LNCAP (cell line): ENCODE measurements around the gene LRRC75B.

Experiments
- TF ChIP-seq, protein P1 (sequence below): fragments of 450-650 bp; IDR thresholded peaks from 2 replicates; pipeline ENCODE4 v1.5.1; 2017; ENCODE audit warnings: mild to moderate bottlenecking

The LRRC75B gene

DNA sequence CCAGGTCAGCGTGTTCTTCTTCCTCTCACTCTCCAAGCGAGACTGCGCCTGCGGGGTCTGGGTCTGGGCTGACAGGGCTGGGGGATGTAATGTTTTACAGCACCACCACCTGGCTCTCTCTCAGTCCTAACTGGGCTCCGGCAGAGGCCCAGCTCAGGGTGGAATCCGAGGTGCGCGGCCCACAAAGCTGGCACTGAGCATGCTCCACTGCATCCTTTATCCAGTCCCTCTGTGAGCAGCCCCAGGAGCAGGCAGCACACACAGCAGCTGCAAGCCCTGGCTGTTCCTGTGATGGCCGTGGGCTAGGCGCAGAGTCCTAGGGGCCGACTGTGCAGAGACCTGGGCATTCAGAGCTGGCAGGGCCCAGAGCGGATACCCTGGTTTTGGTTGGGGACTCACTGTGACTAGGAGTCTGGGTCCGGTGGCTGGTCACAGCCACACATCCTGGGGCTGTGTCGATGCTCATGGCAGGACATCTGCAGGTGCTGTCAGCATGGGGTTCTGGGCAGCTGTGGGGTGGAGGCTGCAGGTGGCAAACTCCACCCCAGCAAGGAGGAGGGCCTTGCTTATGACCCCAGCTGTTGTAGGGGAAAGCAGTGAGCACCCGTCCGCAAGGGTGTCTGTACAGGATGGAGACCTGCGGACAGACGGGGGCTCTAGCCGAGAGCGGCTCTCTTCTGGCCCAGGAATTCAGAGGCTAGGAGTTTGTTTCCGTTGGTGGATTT, 4.0 kb downstream of the LRRC75B start:
- TF ChIP-seq, protein P1, sequence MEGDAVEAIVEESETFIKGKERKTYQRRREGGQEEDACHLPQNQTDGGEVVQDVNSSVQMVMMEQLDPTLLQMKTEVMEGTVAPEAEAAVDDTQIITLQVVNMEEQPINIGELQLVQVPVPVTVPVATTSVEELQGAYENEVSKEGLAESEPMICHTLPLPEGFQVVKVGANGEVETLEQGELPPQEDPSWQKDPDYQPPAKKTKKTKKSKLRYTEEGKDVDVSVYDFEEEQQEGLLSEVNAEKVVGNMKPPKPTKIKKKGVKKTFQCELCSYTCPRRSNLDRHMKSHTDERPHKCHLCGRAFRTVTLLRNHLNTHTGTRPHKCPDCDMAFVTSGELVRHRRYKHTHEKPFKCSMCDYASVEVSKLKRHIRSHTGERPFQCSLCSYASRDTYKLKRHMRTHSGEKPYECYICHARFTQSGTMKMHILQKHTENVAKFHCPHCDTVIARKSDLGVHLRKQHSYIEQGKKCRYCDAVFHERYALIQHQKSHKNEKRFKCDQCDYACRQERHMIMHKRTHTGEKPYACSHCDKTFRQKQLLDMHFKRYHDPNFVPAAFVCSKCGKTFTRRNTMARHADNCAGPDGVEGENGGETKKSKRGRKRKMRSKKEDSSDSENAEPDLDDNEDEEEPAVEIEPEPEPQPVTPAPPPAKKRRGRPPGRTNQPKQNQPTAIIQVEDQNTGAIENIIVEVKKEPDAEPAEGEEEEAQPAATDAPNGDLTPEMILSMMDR, result no peak

- TF ChIP-seq, protein P1, result no peak
These were observed 4.5 kb downstream of the LRRC75B start for GRCh38 chr22:24588381-24588756.

GRCh38 chr22:24587948-24588347, 4.9 kb downstream of the LRRC75B start:
- TF ChIP-seq, protein P1, result no peak

DNA sequence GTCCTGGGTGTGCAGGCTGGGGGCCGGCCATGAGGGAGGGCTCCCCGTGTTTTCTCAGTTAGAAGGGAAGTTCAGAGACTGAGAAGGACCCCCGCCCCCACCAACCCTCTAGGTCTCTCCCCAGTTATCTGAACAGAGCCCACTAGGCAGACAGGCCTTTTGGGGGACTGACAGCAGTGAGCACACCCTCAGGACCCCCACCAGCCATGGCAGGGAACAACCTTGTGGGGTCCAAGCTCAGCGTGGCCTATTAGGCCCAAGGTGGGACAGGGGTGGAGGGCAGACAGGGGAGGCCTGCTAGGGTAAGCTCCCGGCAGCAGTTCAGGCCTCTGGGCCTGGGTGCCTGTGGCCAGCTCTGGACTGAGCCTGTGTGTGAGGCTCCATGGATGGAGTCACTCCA, 5.6 kb downstream of the LRRC75B start:
- TF ChIP-seq, protein P1, result no peak

- TF ChIP-seq, protein P1, result no peak
These were observed 6.8 kb downstream of the LRRC75B start for GRCh38 chr22:24585927-24586546.

GRCh38 chr22:24585461-24585860, 7.4 kb downstream of the LRRC75B start:
- TF ChIP-seq, protein P1, result no peak

DNA sequence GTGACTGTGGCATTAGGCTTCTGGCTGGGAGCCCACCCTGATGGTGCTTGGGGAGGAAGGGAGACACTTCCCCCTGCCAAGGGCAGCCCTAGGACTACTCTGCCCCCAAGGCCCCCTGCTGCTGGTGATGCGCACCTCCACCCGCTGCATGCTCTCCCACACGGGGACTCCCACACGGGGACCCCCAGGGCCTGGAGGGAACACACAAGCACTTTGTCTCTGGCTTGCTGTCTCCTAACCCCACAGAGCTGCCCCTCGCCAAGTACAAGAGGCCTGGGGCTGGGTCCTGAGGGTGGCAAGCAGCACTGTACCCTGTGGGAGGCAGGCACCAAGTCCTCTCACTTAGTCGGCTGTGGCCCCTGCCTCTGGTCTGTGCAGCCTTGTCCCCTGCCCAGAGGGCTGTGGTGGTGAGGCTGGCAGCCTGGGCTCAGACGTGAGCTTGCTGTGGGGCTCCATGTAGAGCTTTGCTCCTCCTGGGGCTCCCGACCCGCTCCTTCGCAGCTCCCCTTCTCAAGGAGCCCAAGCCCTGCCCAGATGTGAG, 7.9 kb downstream of the LRRC75B start:
- TF ChIP-seq, protein P1, result no peak
